ENCODE data around the gene CNOT3.
"Not testable (repeated sequence)": the region's sequence is repeated elsewhere in the genome, so short reads cannot be mapped to it uniquely, and the experiment has no call there.

CNOT3 gene

DNA sequence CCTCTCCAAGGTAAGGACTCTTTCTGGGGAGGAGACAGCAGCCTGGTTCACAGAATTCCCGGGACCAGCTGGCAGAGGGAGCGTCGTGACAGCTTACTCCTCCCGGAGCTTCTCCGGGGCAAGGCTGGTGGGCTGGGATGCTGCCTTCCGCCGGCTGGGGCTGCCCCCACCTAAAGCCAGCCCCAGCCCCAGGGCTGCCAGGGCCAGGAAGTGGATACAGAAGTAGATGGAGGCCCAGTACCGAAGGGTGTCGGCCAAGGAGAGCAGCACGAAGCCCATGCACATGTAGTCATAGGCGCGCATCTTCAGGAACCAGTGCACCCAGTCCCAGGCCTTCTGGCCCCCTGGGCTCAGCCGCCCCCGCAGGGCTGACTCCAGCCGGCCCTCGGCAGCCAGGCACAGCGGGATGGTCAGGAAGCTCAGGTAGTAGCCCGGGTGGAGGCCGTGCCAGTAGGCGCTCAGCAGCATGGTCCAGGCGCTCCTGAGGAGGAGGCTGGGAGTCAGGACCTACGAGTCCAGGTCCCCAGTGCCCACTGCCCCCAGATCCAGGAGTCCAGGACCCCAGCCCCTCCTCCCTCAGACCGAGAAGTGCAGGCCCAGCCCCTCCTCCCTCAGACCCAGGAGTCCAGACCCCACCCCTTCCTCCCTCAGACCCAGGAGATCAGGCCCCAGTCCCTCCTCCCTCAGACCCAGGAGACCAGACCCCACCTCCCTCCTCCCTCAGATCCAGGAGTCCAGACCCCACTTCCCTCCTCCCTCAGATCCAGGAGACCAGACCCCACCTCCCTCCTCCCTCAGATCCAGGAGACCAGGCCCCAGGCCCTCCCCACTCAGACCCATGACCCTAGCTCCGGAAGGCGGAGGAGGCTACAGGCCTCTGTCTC lies 36.6 kb downstream of the CNOT3 start:
- Histone ChIP-seq H3K4me3 (ENCODE audit: insufficient read length, low read depth) (no peak overlapping the region), H3K9ac (ENCODE audit: insufficient read length, low read depth) (no peak overlapping the region), H3K36me3 (ENCODE audit: insufficient read depth, insufficient read length, low read length) (peaks cover 27% of the 10 kb centered on the region), H3K27me3 (ENCODE audit: insufficient read depth, insufficient read length) (no peaks in the 10 kb centered on the region), H3K4me1 (ENCODE audit: insufficient read depth, insufficient read length) (peaks cover 8% of the 10 kb centered on the region), H3K9me3 (ENCODE audit: insufficient read depth, low read length) (no peaks in the 10 kb centered on the region)
- DNase-seq (ENCODE audit: low read depth, low spot score), result no peak
- TF ChIP-seq YY1 (IDR thresholded peaks at IDR 0.05; ENCODE audit: insufficient read depth, insufficient read length) (no peak), ZNF274 (IDR thresholded peaks at IDR 0.05; ENCODE audit: low read depth, low read length) (no peak), SUZ12 (IDR thresholded peaks at IDR 0.05; ENCODE audit: extremely low read depth, insufficient read depth, insufficient read length) (no peak)

DNA sequence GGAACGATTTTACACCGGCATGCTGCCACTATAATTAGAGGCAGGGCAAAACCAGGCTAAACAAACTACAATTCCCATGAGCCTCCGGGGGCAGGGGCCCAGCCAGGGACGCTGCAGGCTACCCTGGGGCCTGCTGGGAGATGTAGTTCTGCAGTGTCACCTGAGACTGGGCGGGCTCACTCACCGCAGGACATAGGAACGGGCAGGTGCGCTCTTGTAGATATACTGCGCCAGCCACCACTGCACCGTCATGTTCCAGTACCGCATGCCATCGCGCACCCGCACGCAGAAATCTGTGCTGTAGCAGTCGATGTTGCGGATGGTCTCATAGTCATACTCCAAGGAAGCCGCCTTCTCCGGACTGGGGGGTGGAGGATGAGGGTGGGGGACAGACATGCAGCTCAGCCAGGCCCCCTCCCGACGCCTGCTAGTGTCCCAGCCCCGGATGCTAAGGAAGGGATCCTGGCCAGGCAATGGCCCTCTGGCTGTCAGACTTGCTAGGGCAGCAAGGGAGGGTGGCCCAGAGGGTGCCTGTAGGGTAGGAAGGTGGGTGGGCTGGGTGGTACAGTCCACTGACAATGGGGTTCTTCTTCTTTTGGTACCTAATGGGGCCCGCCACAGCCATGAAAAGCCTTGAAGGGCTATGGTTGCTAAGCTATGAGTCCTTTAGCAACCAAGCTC lies 41.2 kb downstream of the CNOT3 start:
- no peak overlapping the region for H3K4me3 ChIP-seq (ENCODE audit: insufficient read length, low read depth)
- H3K9ac ChIP-seq (ENCODE audit: insufficient read length, low read depth), result no peak overlapping the region
- no peaks in the 10 kb centered on the region for H3K9me3 ChIP-seq (ENCODE audit: insufficient read depth, low read length)
- TF ChIP-seq ZNF274 (IDR thresholded peaks at IDR 0.05; ENCODE audit: low read depth, low read length), result no peak
- TF ChIP-seq SUZ12 (IDR thresholded peaks at IDR 0.05; ENCODE audit: extremely low read depth, insufficient read depth, insufficient read length), result no peak
- no peak for TF ChIP-seq YY1 (IDR thresholded peaks at IDR 0.05; ENCODE audit: insufficient read depth, insufficient read length)
- peaks cover 61% of the 10 kb centered on the region for H3K36me3 ChIP-seq (ENCODE audit: insufficient read depth, insufficient read length, low read length)
- peaks cover 9% of the 10 kb centered on the region for H3K4me1 ChIP-seq (ENCODE audit: insufficient read depth, insufficient read length)
- H3K27me3 ChIP-seq (ENCODE audit: insufficient read depth, insufficient read length), result no peaks in the 10 kb centered on the region
- no peak for DNase-seq (ENCODE audit: low read depth, low spot score)

DNA sequence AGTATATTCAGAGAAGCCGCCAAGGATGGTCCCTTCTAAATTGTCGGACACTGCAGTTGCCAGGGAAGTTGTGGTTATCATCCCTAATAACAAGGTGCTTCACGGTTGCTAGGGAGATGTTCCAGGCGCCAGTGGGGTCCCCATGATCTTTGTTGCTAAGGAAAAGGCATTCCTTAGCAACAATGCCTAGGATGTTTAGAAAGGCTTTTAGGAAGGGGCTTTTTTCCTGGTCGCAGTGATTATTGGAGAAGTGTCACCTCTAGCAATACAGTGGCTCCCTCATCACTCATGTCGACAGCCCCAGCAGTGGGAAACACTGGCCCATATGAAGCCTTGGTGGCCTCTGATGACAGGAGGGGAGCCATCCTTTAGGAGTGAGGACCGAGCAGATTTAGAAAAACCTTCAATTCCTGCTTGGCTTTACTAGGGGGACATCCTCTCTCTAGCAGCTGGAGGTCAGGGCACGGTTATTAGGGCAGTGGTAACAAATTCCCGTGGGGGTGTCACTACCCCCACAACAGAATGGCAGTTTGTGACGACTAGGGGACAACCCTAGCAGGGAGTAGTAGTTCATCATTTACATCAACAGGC lies 41.8 kb downstream of the CNOT3 start:
- peaks cover 9% of the 10 kb centered on the region for H3K4me1 ChIP-seq (ENCODE audit: insufficient read depth, insufficient read length)
- no peaks in the 10 kb centered on the region for H3K9me3 ChIP-seq (ENCODE audit: insufficient read depth, low read length)
- no peak overlapping the region for H3K4me3 ChIP-seq (ENCODE audit: insufficient read length, low read depth)
- H3K9ac ChIP-seq (ENCODE audit: insufficient read length, low read depth), result no peak overlapping the region
- no peaks in the 10 kb centered on the region for H3K27me3 ChIP-seq (ENCODE audit: insufficient read depth, insufficient read length)
- peaks cover 65% of the 10 kb centered on the region for H3K36me3 ChIP-seq (ENCODE audit: insufficient read depth, insufficient read length, low read length)
- TF ChIP-seq SUZ12 (IDR thresholded peaks at IDR 0.05; ENCODE audit: extremely low read depth, insufficient read depth, insufficient read length), result no peak
- TF ChIP-seq ZNF274 (IDR thresholded peaks at IDR 0.05; ENCODE audit: low read depth, low read length), result no peak
- TF ChIP-seq YY1 (IDR thresholded peaks at IDR 0.05; ENCODE audit: insufficient read depth, insufficient read length), result no peak
- DNase-seq (ENCODE audit: low read depth, low spot score), result no peak

DNA sequence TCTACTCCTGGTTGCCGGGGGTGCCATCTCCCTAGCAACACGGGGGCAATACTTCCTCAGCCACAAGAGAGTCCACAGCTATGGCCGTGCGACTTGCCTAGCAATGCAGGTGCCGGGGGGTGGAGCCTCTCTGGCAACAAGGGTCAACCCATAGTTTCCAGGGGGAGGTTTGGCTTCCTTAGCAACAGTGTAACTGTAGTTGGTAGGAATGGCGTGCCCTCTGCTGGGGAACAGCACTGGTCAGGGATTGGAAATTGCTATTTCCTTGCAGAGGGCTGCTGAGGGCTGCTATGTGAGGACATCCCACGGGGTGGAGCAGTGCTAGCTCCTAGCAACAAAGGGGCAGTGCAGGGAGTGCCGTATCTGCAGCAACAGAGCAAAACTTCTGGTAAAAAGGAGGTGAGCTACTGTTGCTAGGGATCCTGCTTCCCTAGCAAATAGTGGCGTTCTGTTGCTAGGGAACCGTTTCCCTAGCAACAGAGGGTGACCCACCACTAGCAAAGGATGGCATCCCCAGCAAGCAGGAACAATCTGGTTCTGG lies 42.4 kb downstream of the CNOT3 start:
- Histone ChIP-seq H3K9me3 (ENCODE audit: insufficient read depth, low read length) (no peaks in the 10 kb centered on the region), H3K4me3 (ENCODE audit: insufficient read length, low read depth) (no peak overlapping the region), H3K4me1 (ENCODE audit: insufficient read depth, insufficient read length) (peaks cover 9% of the 10 kb centered on the region), H3K9ac (ENCODE audit: insufficient read length, low read depth) (no peak overlapping the region), H3K36me3 (ENCODE audit: insufficient read depth, insufficient read length, low read length) (peaks cover 65% of the 10 kb centered on the region), H3K27me3 (ENCODE audit: insufficient read depth, insufficient read length) (no peaks in the 10 kb centered on the region)
- no peak for DNase-seq (ENCODE audit: low read depth, low spot score)
- TF ChIP-seq ZNF274 (IDR thresholded peaks at IDR 0.05; ENCODE audit: low read depth, low read length), result no peak
- TF ChIP-seq SUZ12 (IDR thresholded peaks at IDR 0.05; ENCODE audit: extremely low read depth, insufficient read depth, insufficient read length), result no peak

DNA sequence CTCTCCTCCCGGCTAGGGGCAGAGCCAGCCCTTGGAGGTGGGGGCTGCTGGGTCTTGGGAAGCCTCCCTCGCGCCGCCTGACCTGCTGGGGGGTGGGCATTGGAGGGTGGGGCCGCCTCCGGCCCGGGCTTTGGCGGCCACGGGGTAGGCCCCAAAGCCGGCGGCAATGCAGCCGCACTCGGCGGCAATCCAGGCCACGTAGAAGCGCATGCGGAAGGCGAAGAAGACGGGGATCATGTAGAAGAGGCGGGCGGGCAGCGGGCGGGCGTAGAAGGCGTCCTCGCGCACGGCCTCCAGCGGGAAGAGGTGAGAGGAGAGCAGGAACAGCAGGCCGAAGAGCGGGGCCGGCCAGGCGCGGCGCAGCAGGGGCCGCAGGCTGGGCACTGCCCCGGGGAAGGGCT lies 43.1 kb downstream of the CNOT3 start:
- TF ChIP-seq ZNF274 (IDR thresholded peaks at IDR 0.05; ENCODE audit: low read depth, low read length), result no peak
- TF ChIP-seq YY1 (IDR thresholded peaks at IDR 0.05; ENCODE audit: insufficient read depth, insufficient read length), result no peak
- TF ChIP-seq SUZ12 (IDR thresholded peaks at IDR 0.05; ENCODE audit: extremely low read depth, insufficient read depth, insufficient read length), result no peak
- Histone ChIP-seq H3K4me3 (ENCODE audit: insufficient read length, low read depth) (no peak overlapping the region), H3K4me1 (ENCODE audit: insufficient read depth, insufficient read length) (peaks cover 9% of the 10 kb centered on the region), H3K36me3 (ENCODE audit: insufficient read depth, insufficient read length, low read length) (peaks cover 64% of the 10 kb centered on the region), H3K9me3 (ENCODE audit: insufficient read depth, low read length) (no peaks in the 10 kb centered on the region), H3K27me3 (ENCODE audit: insufficient read depth, insufficient read length) (no peaks in the 10 kb centered on the region), H3K9ac (ENCODE audit: insufficient read length, low read depth) (no peak overlapping the region)
- DNase-seq (ENCODE audit: low read depth, low spot score), result no peak

DNA sequence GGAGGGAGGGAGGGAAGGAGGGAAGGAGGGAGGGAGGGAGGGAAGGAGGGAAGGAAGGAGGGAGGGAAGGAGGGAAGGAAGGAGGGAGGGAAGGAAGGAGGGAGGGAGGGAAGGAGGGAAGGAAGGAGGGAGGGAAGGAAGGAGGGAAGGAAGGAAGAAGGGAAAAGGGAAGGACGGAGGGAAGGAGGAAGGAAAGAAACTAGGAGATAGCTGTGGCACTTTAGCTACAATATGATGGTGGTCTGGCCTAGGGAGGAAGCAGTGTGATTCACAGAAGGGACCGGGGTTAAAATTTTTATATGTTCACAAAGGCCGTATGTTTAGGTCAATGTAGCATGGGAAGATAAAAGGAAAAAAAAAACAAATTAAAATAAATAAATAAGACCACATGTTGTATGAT lies 44.3 kb downstream of the CNOT3 start:
- H3K27me3 ChIP-seq (ENCODE audit: insufficient read depth, insufficient read length); H3K4me1 ChIP-seq (ENCODE audit: insufficient read depth, insufficient read length); H3K9ac ChIP-seq (ENCODE audit: insufficient read length, low read depth); H3K9me3 ChIP-seq (ENCODE audit: insufficient read depth, low read length); DNase-seq (ENCODE audit: low read depth, low spot score); H3K4me3 ChIP-seq (ENCODE audit: insufficient read length, low read depth): not testable (repeated sequence)
- peaks cover 63% of the 10 kb centered on the region for H3K36me3 ChIP-seq (ENCODE audit: insufficient read depth, insufficient read length, low read length)

DNA sequence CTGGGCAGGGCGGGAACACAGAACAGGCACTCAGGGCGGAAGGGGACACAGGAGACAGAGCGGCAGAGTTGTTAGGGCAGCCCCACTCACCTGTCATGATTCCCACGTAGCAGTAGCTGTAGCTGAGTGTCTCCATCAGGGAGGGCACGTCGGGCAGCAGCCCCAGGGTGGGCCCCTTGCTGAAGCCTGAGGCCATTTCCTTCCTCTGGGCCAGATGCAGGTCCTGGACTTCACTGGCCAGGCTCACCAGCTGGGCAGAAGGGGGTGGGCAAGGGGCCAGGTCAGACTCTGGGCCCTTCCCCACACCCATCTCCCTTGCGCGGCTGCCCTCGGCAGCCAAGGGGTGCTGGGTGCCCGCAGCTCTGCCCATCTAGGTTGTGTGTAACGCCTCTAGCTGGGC lies 45.9 kb downstream of the CNOT3 start:
- Histone ChIP-seq H3K4me3 (ENCODE audit: insufficient read length, low read depth) (no peak overlapping the region), H3K9me3 (ENCODE audit: insufficient read depth, low read length) (no peaks in the 10 kb centered on the region), H3K27me3 (ENCODE audit: insufficient read depth, insufficient read length) (no peaks in the 10 kb centered on the region), H3K36me3 (ENCODE audit: insufficient read depth, insufficient read length, low read length) (peaks cover 67% of the 10 kb centered on the region), H3K9ac (ENCODE audit: insufficient read length, low read depth) (peak overlapping the region; percentile 21), H3K4me1 (ENCODE audit: insufficient read depth, insufficient read length) (peaks cover 9% of the 10 kb centered on the region)
- TF ChIP-seq SUZ12 (IDR thresholded peaks at IDR 0.05; ENCODE audit: extremely low read depth, insufficient read depth, insufficient read length) (no peak), ZNF274 (IDR thresholded peaks at IDR 0.05; ENCODE audit: low read depth, low read length) (no peak), YY1 (IDR thresholded peaks at IDR 0.05; ENCODE audit: insufficient read depth, insufficient read length) (no peak)
- no peak for DNase-seq (ENCODE audit: low read depth, low spot score)

All from NT2/D1 (cell line).